ENCODE results near the gene IL1B. TPM values are rescaled to one million over a fixed set of nuclear protein-coding genes. Genes with fewer than 3 reads are reported as not detected.

The IL1B gene
- total RNA-seq: not detected

DNA sequence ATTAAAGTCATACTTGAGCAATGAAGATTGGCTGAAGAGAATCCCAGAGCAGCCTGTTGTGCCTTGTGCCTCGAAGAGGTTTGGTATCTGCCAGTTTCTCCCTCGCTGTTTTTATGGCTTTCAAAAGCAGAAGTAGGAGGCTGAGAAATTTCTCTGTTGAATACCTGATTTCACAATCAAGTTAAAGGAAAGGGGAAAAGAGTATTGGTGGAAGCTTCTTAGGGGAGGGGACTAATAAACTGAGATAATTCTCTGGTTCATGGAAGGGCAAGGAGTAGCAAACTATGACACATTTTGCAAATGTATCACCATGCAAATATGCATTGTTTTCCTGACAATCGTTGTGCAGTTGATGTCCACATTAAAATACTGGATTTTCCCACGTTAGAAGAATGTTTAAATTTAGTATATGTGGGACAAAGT, at the start of gene IL1B:
TSS of gene IL1B (minus strand) at position 85 of the 423 bp plus-strand sequence. CDS start 550 bp downstream, outside the sequence.
- H3K36me3 Mint-ChIP-seq (ENCODE audit: low read depth): no peaks in the 10 kb centered on the region
- DNase-seq (no peak), ATAC-seq (no peak)
- H3K4me1 Mint-ChIP-seq (ENCODE audit: low read depth): no peaks in the 10 kb centered on the region
- ChIA-PET POLR2A (no interaction called here), CTCF (interaction anchor here (0.7 to 1.8 kb wide), 2 partner anchors 49 to 87 kb away, joined by 3 to 10 read pairs; no protein-coding TSS in a partner anchor)
- no peaks in the 10 kb centered on the region for H3K9me3 Mint-ChIP-seq (ENCODE audit: insufficient read depth)
- H3K27ac Mint-ChIP-seq: no peak within 1 kb of the TSS
- no peak within 1 kb of the TSS for H3K4me3 Mint-ChIP-seq
- H3K27me3 Mint-ChIP-seq (ENCODE audit: low read depth): peaks cover 45% of the 10 kb centered on the region

- H3K9me3 Mint-ChIP-seq (ENCODE audit: insufficient read depth): no peaks in the 10 kb centered on the region
- no peak overlapping the region for H3K4me3 Mint-ChIP-seq
- no peaks in the 10 kb centered on the region for H3K36me3 Mint-ChIP-seq (ENCODE audit: low read depth)
- DNase-seq (no peak), ATAC-seq (no peak)
- H3K27me3 Mint-ChIP-seq (ENCODE audit: low read depth): peaks cover 9% of the 10 kb centered on the region
- H3K4me1 Mint-ChIP-seq (ENCODE audit: low read depth): peaks cover 14% of the 10 kb centered on the region
- ChIA-PET POLR2A (interaction anchor here (2.0 kb wide), 1 partner anchor 136 kb away, joined by 7 read pairs; no protein-coding TSS in a partner anchor), CTCF (interaction anchor here (0.7 to 3.4 kb wide), 20 partner anchors 16 to 178 kb away, joined by 3 to 82 read pairs (median 6); partner anchors contain the start of gene CKAP2L)
- H3K27ac Mint-ChIP-seq: no peak overlapping the region
Observed at GRCh38 chr2:112886291-112886690, 49.7 kb upstream of the IL1B start.

GRCh38 chr2:112885506-112885902, 48.9 kb upstream of the IL1B start:
- Mint-ChIP-seq H3K27me3 (ENCODE audit: low read depth) (peaks cover 9% of the 10 kb centered on the region), H3K4me1 (ENCODE audit: low read depth) (peaks cover 22% of the 10 kb centered on the region), H3K4me3 (no peak overlapping the region), H3K36me3 (ENCODE audit: low read depth) (no peaks in the 10 kb centered on the region), H3K27ac (no peak overlapping the region), H3K9me3 (ENCODE audit: insufficient read depth) (no peaks in the 10 kb centered on the region)
- POLR2A ChIA-PET: interaction anchor here (1.0 to 2.0 kb wide), 3 partner anchors 122 to 151 kb away, joined by 3 to 7 read pairs (median 3); no protein-coding TSS in a partner anchor
- DNase-seq (no peak), ATAC-seq (no peak)
- CTCF ChIA-PET: interaction anchor here (0.6 to 3.4 kb wide), 55 partner anchors 8 to 443 kb away, joined by 3 to 82 read pairs (median 4); partner anchors contain the start of genes CKAP2L and IL1B

DNA sequence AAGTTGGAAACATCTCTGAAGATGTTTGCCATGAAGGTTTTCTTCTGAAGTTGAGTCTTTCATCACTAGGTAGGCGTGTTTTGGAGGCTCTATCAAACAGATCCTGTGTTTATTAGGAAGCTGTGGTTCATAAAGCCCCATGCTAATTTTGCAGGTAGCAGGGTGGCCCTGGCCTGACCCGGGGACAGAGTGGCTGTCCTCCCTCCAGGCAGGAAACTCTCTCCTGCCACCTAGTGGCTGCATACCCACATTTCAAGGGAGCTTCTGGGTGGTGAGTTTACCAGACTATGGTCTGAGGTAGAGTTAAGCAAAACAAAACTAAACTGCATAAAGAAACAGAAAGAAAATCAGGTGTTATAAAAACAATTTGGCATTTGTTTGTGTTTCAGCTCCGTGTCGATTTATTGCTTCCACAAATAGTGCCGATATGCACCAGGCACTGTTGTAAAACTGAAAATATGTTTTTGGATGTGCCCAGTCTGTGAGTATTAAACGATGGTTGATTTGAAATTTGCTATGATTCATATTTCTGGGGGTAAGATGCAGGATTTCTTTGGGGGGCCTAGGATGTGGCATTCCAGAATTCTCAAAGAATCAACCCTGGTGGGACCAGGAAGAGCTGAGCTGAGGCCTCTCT, 48.4 kb upstream of the IL1B start:
- Mint-ChIP-seq H3K4me3 (no peak overlapping the region), H3K9me3 (ENCODE audit: insufficient read depth) (no peaks in the 10 kb centered on the region), H3K4me1 (ENCODE audit: low read depth) (peaks cover 27% of the 10 kb centered on the region), H3K27me3 (ENCODE audit: low read depth) (peaks cover 9% of the 10 kb centered on the region), H3K36me3 (ENCODE audit: low read depth) (no peaks in the 10 kb centered on the region), H3K27ac (no peak overlapping the region)
- peak; percentile 74 for DNase-seq
- ChIA-PET CTCF (interaction anchor here (0.6 to 3.4 kb wide), 57 partner anchors 8 to 817 kb away, joined by 3 to 82 read pairs (median 4); partner anchors contain the start of genes CKAP2L and IL1B), POLR2A (interaction anchor here (0.7 to 2.0 kb wide), 4 partner anchors 32 to 151 kb away, joined by 3 to 7 read pairs (median 3); no protein-coding TSS in a partner anchor)
- peak; percentile 77 for ATAC-seq

DNA sequence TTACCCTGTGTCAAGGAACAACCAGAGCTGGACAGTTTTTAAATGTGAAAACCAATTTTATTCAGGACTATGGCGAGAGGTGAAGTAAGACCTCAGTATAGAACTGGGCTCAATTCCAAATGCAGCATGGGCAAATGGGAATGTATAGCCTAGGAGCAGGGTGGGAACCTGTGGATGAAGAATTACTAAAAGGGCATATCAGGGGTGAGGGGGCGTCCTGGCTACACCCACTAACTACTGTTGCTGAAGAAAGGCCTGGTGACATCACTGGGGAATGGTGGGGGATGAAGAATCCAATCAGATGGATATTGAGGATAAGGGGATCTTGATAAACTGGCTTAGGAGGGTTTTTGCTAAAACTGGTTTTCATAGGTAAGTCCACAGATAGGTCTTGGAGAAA, 47.1 kb upstream of the IL1B start:
- DNase-seq: no peak
- ChIA-PET CTCF (interaction anchor here (1.0 to 2.3 kb wide), 2 partner anchors 58 to 134 kb away, joined by 4 to 17 read pairs; no protein-coding TSS in a partner anchor), POLR2A (no interaction called here)
- H3K9me3 Mint-ChIP-seq (ENCODE audit: insufficient read depth): no peaks in the 10 kb centered on the region
- ATAC-seq: no peak
- H3K4me1 Mint-ChIP-seq (ENCODE audit: low read depth): peaks cover 32% of the 10 kb centered on the region
- no peak overlapping the region for H3K27ac Mint-ChIP-seq
- peaks cover 9% of the 10 kb centered on the region for H3K27me3 Mint-ChIP-seq (ENCODE audit: low read depth)
- no peaks in the 10 kb centered on the region for H3K36me3 Mint-ChIP-seq (ENCODE audit: low read depth)
- H3K4me3 Mint-ChIP-seq: no peak overlapping the region

DNA sequence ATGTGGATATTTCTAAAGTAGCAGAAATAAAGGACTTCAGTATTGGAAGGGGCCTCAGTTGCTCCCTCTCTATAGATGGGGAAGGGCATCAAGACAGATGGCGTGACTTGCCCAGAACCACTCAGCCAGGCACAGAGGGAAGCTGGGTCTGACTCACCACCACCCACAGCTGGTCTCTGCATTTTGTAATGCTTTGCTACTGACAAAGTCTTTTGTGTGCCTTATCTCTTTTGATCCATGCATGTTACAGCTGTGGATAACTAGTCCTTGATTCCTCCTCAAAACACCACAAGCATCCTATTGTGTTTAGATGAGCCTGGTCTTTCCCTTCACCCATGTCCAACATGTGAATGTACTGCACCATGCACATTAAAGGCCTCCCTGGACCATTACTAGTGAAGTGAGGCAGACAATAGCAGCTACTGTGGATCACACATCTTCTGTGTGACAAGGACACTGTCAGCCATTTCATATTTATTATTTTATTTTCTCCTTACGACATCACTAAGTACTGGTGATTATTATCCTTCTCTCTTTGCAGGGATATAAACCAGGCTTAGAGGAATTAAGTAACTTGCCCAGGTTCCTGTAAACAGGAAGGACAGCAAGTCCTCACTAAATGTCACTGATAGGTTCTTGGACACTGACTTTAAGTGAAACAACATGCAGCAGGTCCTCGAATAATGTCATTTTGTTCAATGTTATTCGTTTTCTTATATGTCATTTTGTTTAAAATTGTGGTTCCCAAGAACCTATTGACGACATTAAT, 44.8 kb upstream of the IL1B start:
- Mint-ChIP-seq H3K4me3 (no peak overlapping the region), H3K9me3 (ENCODE audit: insufficient read depth) (no peaks in the 10 kb centered on the region), H3K27me3 (ENCODE audit: low read depth) (peaks cover under 1% of the 10 kb centered on the region), H3K27ac (no peak overlapping the region), H3K36me3 (ENCODE audit: low read depth) (no peaks in the 10 kb centered on the region), H3K4me1 (ENCODE audit: low read depth) (peaks cover 32% of the 10 kb centered on the region)
- DNase-seq (no peak), ATAC-seq (no peak)
- ChIA-PET CTCF (interaction anchor here (1.1 to 5.6 kb wide), 5 partner anchors 35 to 223 kb away, joined by 3 to 28 read pairs (median 17); no protein-coding TSS in a partner anchor), POLR2A (no interaction called here)

GRCh38 chr2:112880696-112881095, 44.1 kb upstream of the IL1B start:
- POLR2A ChIA-PET: no interaction called here
- Mint-ChIP-seq H3K36me3 (ENCODE audit: low read depth) (no peaks in the 10 kb centered on the region), H3K9me3 (ENCODE audit: insufficient read depth) (no peaks in the 10 kb centered on the region)

DNA sequence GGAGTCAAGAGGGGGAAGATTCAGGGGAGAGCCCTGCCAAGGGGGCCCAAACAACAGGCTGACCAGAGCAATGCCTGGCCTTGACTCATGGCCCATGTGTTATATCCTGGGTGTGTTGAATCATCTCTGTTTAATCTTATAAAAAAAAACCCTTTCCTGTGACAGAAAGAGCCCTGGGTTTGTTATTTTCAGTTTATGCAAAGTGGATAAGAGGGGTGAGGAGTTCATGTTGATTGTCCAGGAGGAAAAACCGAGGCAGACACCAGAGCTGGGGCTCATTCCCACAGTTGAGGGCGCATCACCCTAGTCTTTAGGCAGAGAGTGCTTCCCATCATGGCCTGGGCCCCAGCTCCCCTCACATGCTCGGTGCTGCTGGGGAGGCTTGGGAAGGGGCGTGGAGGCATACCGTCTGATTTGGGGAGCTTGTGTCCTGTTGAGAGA, 43.5 kb upstream of the IL1B start:
- CTCF ChIA-PET: interaction anchor here (1.8 to 5.6 kb wide), 3 partner anchors 36 to 131 kb away, joined by 7 to 28 read pairs (median 18); no protein-coding TSS in a partner anchor
- H3K9me3 Mint-ChIP-seq (ENCODE audit: insufficient read depth): no peaks in the 10 kb centered on the region
- POLR2A ChIA-PET: no interaction called here
- ATAC-seq (no peak), DNase-seq (no peak)
- peaks cover 5% of the 10 kb centered on the region for H3K27me3 Mint-ChIP-seq (ENCODE audit: low read depth)
- H3K36me3 Mint-ChIP-seq (ENCODE audit: low read depth): no peaks in the 10 kb centered on the region
- peaks cover 27% of the 10 kb centered on the region for H3K4me1 Mint-ChIP-seq (ENCODE audit: low read depth)
- no peak overlapping the region for H3K4me3 Mint-ChIP-seq
- peak overlapping the region; percentile 10 for H3K27ac Mint-ChIP-seq

More at GRCh38 chr2:112880696-112881095, 44.1 kb upstream of the IL1B start:
- H3K27ac Mint-ChIP-seq: no peak overlapping the region
- CTCF ChIA-PET: interaction anchor here (1.8 to 5.6 kb wide), 3 partner anchors 35 to 131 kb away, joined by 7 to 28 read pairs (median 18); no protein-coding TSS in a partner anchor
- DNase-seq (no peak), ATAC-seq (no peak)
- no peak overlapping the region for H3K4me3 Mint-ChIP-seq
- no peaks in the 10 kb centered on the region for H3K27me3 Mint-ChIP-seq (ENCODE audit: low read depth)
- peaks cover 31% of the 10 kb centered on the region for H3K4me1 Mint-ChIP-seq (ENCODE audit: low read depth)

DNA sequence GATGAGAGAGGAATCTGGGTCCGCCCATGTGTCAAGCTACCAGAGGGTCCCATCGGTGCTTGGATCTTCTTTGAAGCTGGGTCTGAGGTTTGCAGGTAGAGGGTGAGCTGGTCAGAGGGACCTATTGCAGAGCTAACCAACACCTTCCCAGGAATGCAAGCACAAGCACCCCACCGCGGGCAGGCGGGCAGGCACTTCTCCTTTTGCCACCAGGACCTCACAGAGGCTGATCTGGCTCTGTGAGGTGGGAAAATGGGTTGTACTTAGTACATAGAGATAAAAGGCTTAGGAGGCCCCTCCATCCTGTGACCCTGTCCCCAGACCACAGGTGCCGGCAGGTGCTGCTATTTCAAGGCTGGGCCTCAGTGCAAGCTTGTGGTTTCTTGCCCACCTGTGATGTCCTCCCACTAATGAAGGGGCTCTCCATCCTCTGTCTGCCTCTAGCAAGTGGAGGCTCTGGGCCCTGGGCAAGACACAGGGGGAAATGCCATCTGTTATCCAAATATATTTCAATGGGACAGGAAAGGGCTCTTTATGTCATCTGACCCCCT, 43.0 kb upstream of the IL1B start:
- ATAC-seq (no peak), DNase-seq (no peak)
- Mint-ChIP-seq H3K9me3 (ENCODE audit: insufficient read depth) (no peaks in the 10 kb centered on the region), H3K27ac (no peak overlapping the region), H3K4me3 (no peak overlapping the region), H3K4me1 (ENCODE audit: low read depth) (peaks cover 21% of the 10 kb centered on the region), H3K36me3 (ENCODE audit: low read depth) (no peaks in the 10 kb centered on the region), H3K27me3 (ENCODE audit: low read depth) (peaks cover 6% of the 10 kb centered on the region)
- ChIA-PET CTCF (interaction anchor here (1.0 to 5.6 kb wide), 3 partner anchors 62 to 280 kb away, joined by 4 to 28 read pairs (median 18); no protein-coding TSS in a partner anchor), POLR2A (no interaction called here)

DNA sequence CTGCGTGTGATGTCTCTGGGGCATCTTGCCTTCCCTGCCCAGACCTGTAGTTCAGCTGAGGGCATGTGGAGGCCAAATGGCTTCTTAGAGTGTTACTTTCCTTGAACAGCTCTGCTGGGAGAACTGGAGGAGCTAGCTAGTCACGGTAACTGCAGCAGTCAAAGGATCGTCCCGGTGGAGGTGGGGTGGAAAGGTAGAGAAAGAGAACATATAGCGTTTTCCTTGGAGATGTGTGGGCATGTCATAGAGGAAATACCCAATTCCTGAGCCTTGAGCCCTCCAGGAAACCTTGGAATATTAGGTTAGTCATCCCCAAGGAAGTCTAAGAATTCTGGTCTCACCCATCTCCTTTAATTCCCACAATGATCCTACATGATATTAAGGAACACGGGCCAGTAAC, 40.8 kb upstream of the IL1B start:
- DNase-seq (no peak), ATAC-seq (no peak)
- no peaks in the 10 kb centered on the region for H3K9me3 Mint-ChIP-seq (ENCODE audit: insufficient read depth)
- peaks cover 21% of the 10 kb centered on the region for H3K4me1 Mint-ChIP-seq (ENCODE audit: low read depth)
- CTCF ChIA-PET: interaction anchor here (1.2 to 5.6 kb wide), 2 partner anchors 64 to 124 kb away, joined by 3 to 28 read pairs; no protein-coding TSS in a partner anchor
- POLR2A ChIA-PET: no interaction called here
- H3K27me3 Mint-ChIP-seq (ENCODE audit: low read depth): peaks cover 17% of the 10 kb centered on the region
- no peak overlapping the region for H3K4me3 Mint-ChIP-seq
- no peaks in the 10 kb centered on the region for H3K36me3 Mint-ChIP-seq (ENCODE audit: low read depth)
- H3K27ac Mint-ChIP-seq: no peak overlapping the region

DNA sequence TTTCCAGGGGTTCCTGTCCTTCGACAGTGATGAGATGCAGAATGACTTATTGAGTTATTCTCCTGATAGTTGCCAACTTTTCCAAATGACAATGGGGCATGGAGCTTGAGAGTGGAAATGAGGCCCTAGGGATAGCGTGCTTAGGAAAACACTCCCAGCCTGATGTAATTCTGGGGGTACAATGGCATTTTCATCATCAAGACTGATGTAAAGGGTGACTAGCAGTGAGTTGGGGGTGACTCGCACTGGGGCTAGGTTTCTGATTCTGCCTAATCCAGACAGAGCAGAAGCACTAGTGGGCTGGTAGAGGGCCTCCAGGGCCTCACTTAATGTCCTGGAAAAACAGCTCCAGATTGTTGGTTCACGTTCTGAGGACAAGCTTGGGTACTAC, 40.4 kb upstream of the IL1B start:
- H3K27me3 Mint-ChIP-seq (ENCODE audit: low read depth): peaks cover 21% of the 10 kb centered on the region
- CTCF ChIA-PET: interaction anchor here (1.2 kb wide), 1 partner anchor 124 kb away, joined by 3 read pairs; no protein-coding TSS in a partner anchor
- no peaks in the 10 kb centered on the region for H3K9me3 Mint-ChIP-seq (ENCODE audit: insufficient read depth)
- no peak for ATAC-seq
- peaks cover 21% of the 10 kb centered on the region for H3K4me1 Mint-ChIP-seq (ENCODE audit: low read depth)
- no peak overlapping the region for H3K27ac Mint-ChIP-seq
- no peaks in the 10 kb centered on the region for H3K36me3 Mint-ChIP-seq (ENCODE audit: low read depth)
- H3K4me3 Mint-ChIP-seq: no peak overlapping the region
- POLR2A ChIA-PET: no interaction called here
- no peak for DNase-seq
